Psoas muscle (tissue), 8 donors: ENCODE data around the gene PIP5K1B. TPM values are rescaled to one million over a fixed set of nuclear protein-coding genes. Genes with fewer than 3 reads are reported as not detected.

Experiments
- ATAC-seq, 4 donors: fragments of 200-7000 bp; cut with Tn5 transposase; one replicate each; pipeline ENCODE4 v1.9.1; 2020; ENCODE audit warnings: moderate library complexity in 3 of 4, mild to moderate bottlenecking in 2 of 4
- DNase-seq, 2 donors: peaks; one replicate each; pipeline ENCODE4 v3.0.0-alpha.2; 2020
- H3K27ac ChIP-seq: fragments of 200-600 bp; one replicate; pipeline ENCODE4 v1.8.0; 2022
- H3K27me3 ChIP-seq, 3 donors: fragments of 200-600 bp in 1 of 3; one replicate each; pipeline versions ENCODE4 v1.6.1 to v1.8.0; 2013 to 2022; ENCODE audit warnings: low read length in 2 of 3, mild to moderate bottlenecking in 2 of 3, moderate library complexity in 1 of 3; ENCODE audit not compliant: insufficient read depth in 3 of 3
- H3K36me3 ChIP-seq, 2 donors: fragments of 200-600 bp in 1 of 2; one replicate each; pipeline versions ENCODE4 v1.6.1 to v1.8.0; 2013 to 2022; ENCODE audit warnings: low read depth in 1 of 2, mild to moderate bottlenecking in 1 of 2, moderate library complexity in 1 of 2; ENCODE audit not compliant: insufficient read depth in 1 of 2
- H3K4me1 ChIP-seq: fragments of 200-600 bp; one replicate; pipeline ENCODE4 v1.8.0; 2022
- H3K4me3 ChIP-seq: fragments of 200-600 bp; one replicate; pipeline ENCODE4 v1.8.0; 2022; ENCODE audit warnings: mild to moderate bottlenecking
- H3K9me3 ChIP-seq: fragments of 200-600 bp; one replicate; pipeline ENCODE4 v1.8.0; 2022
- WGBS, 3 donors: extraction: QIAGEN DNeasy Blood & Tissue Kit; methylation state at CpG; one replicate each; pipeline versions ENCODE4 v1.1.6 to v1.1.7; 2013; 5-methylcytosine and 5-hydroxymethylcytosine counted together
- intact Hi-C, 2 donors: fragments of 100-400 bp; cut with DNase I; formaldehyde crosslinking; loops; one replicate each; pipeline versions ENCODE4 v1.11.0 to v1.14.2; 2022
- polyA plus RNA-seq, 3 donors: library from polyadenylated mRNA; stranded (reverse); fragments of 200-250 nt; gene quantifications; one replicate each; pipeline ENCODE4 v1.2.3, GENCODE V29; 2013
- total RNA-seq, 4 donors: library from RNA; stranded (reverse); fragmentation: NEBNext Ultra II Directional in 2 of 4; extraction: Animal tissue kit (Norgen Biotek cat#: 25700) in 2 of 4; gene quantifications; one replicate each; pipeline versions ENCODE4 v1.2.1 to v1.2.4, GENCODE V29; 2021 to 2023
- TF ChIP-seq, protein P1 (sequence below): fragments of 200-600 bp; IDR thresholded peaks from one replicate; pipeline ENCODE4 v1.8.0; 2022; ENCODE audit warnings: antibody characterized with exemption
- donor health status: healthy with polysubstance abuse.
- donor health status: DM: no; HTN: no; CAD: no; lungs with moderate emphysema.
- donor health status: Bipolar disorder and iron deficiency.
- donor health status: healthy.
- donor health status: DM: yes; HTN: yes; CAD: no.
- donor health status: DM: no; HTN: no; CAD: no.
- donor health status: DM: no; HTN: no; CAD: no.
- donor health status: DM: yes; HTN: yes; CAD: no.

PIP5K1B gene
- total and polyA plus RNA-seq, 7 donors: 0.48 to 2.5 (median 1.7) TPM

- H3K4me1 ChIP-seq: no peaks in the 10 kb centered on the region
- H3K9me3 ChIP-seq: no peaks in the 10 kb centered on the region
- H3K27ac ChIP-seq: no peak overlapping the region
- ATAC-seq: no peak
- intact Hi-C loops: no loop called here
- TF ChIP-seq, protein P1, sequence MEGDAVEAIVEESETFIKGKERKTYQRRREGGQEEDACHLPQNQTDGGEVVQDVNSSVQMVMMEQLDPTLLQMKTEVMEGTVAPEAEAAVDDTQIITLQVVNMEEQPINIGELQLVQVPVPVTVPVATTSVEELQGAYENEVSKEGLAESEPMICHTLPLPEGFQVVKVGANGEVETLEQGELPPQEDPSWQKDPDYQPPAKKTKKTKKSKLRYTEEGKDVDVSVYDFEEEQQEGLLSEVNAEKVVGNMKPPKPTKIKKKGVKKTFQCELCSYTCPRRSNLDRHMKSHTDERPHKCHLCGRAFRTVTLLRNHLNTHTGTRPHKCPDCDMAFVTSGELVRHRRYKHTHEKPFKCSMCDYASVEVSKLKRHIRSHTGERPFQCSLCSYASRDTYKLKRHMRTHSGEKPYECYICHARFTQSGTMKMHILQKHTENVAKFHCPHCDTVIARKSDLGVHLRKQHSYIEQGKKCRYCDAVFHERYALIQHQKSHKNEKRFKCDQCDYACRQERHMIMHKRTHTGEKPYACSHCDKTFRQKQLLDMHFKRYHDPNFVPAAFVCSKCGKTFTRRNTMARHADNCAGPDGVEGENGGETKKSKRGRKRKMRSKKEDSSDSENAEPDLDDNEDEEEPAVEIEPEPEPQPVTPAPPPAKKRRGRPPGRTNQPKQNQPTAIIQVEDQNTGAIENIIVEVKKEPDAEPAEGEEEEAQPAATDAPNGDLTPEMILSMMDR: no peak
- DNase-seq: no peak
- H3K27me3 ChIP-seq: no peaks in the 10 kb centered on the region
- H3K36me3 ChIP-seq: no peaks in the 10 kb centered on the region
- 66 to 76% (median 68%) methylated on average over 3 of the region's 3 CpGs for WGBS, 3 donors
- no peak overlapping the region for H3K4me3 ChIP-seq
Measured at GRCh38 chr9:68995776-68996175, 290.7 kb downstream of the PIP5K1B start.

DNA sequence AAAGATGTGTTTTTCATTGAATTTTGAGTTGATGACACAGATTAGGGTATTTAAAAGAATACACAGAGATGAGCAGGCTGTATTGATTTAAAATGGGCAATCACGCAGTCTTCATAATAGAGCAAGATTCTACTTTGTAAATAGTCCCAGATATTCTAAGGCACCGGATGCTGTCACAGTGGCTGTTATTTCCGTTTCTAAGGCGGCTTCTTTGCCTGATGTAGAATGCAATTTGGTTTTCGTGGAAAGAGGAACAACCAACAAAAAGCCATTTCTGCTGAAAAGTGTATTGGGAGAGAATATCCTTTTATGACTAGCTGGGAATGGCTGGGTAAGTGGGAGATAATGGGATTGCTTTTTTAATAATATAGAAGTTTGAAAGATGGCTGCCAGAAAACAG lies 291.4 kb downstream of the PIP5K1B start:
- TF ChIP-seq, protein P1: no peak
- DNase-seq (no peak), ATAC-seq (no peak)
- H3K4me3 ChIP-seq: no peak overlapping the region
- H3K27me3 ChIP-seq: no peaks in the 10 kb centered on the region
- intact Hi-C loops: no loop called here
- H3K36me3 ChIP-seq: no peaks in the 10 kb centered on the region
- H3K9me3 ChIP-seq: no peaks in the 10 kb centered on the region
- H3K4me1 ChIP-seq: no peaks in the 10 kb centered on the region
- 81 to 84% (median 84%) methylated on average over 5 of the region's 5 CpGs for WGBS, 3 donors
- H3K27ac ChIP-seq: no peak overlapping the region

- intact Hi-C loops: no loop called here
- Histone ChIP-seq H3K4me1 (no peaks in the 10 kb centered on the region), H3K36me3 (no peaks in the 10 kb centered on the region), H3K9me3 (no peaks in the 10 kb centered on the region), H3K27ac (no peak overlapping the region), H3K27me3 (no peaks in the 10 kb centered on the region), H3K4me3 (no peak overlapping the region)
- WGBS, 3 donors: 70 to 79% (median 73%) methylated on average over 3 of the region's 3 CpGs
- ATAC-seq (no peak), DNase-seq (no peak)
- TF ChIP-seq, protein P1: no peak
Measured at GRCh38 chr9:68997666-68998065, 292.6 kb downstream of the PIP5K1B start.

DNA sequence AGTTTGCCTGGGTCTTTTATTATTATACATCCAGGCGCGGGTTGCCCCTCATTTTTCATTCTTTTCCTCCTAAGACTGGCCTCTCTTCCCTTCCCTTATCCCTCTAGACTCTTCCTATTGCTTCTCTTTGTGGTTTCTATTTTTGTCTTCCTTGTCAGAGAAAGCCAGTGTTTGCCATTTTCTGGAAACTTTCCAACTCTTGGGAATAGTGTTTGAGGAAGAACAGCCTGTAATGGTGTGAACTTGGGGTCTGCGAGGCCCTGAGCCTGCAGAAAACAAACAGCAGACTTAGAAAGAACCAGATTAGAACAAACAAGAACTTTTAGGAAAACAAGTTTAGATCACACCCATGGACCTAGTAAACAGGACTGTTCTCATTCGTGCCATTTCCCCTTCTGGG lies 293.3 kb downstream of the PIP5K1B start:
- no peaks in the 10 kb centered on the region for H3K4me1 ChIP-seq
- intact Hi-C loops: no loop called here
- no peaks in the 10 kb centered on the region for H3K27me3 ChIP-seq
- no peaks in the 10 kb centered on the region for H3K9me3 ChIP-seq
- H3K27ac ChIP-seq: no peak overlapping the region
- no peak overlapping the region for H3K4me3 ChIP-seq
- no peaks in the 10 kb centered on the region for H3K36me3 ChIP-seq
- WGBS, 3 donors: 62 to 78% (median 71%) methylated on average over 4 of the region's 4 CpGs
- ATAC-seq (no peak), DNase-seq (no peak)
- TF ChIP-seq, protein P1: no peak

GRCh38 chr9:68998812-68999211 lies 293.8 kb downstream of the PIP5K1B start:
- H3K27ac ChIP-seq: no peak overlapping the region
- TF ChIP-seq, protein P1: no peak
- 74 to 80% (median 79%) methylated on average over 5 of the region's 5 CpGs for WGBS, 3 donors
- no peak overlapping the region for H3K4me3 ChIP-seq
- no peaks in the 10 kb centered on the region for H3K9me3 ChIP-seq
- no peaks in the 10 kb centered on the region for H3K36me3 ChIP-seq
- H3K27me3 ChIP-seq: no peaks in the 10 kb centered on the region
- intact Hi-C loops: loop anchor here in 1 of 2 donors (1.0 kb wide), 1 partner anchor 414 kb away; no protein-coding TSS in a partner anchor
- DNase-seq (no peak), ATAC-seq (no peak)
- no peaks in the 10 kb centered on the region for H3K4me1 ChIP-seq
